ENCODE data around the gene TRPV6.

Gene TRPV6

DNA sequence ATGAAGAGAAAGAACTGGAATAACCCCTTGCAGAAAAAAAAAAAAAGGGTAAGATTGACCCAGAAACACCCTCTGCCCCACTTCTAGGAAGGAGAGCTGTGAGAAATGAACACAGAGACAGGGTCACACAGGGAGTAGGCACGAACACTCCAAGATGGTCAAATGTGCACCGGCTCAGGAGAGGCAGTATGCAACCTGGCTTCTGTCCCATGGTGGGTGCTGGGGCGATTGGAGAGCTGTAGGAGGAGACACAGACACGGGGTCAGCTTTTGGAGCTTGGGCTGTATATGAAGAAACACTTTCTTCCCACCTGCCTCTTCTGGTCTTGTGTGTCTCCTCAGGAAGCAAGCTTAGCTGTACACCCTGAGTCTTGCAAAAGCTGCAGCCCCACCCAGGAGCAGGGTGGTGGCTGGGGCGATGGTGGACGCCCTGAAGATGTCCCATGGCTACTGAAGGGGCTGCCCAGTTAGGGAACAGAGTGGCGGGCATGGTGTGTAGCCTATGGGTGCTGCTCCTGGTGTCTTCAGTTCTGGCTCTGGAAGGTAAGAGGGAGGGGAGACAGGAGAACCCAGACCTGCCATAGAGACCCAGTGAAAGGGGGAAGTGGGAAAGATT is 22.7 kb downstream of the TRPV6 start:
- Histone ChIP-seq H3K4me3 (replicated peaks; ENCODE audit: insufficient read depth, low read length) (no peak overlapping the region), H3K27ac (replicated peaks) (no peak overlapping the region), H3K27me3 (ENCODE audit: insufficient read depth, poor library complexity, severe bottlenecking) (no peaks in the 10 kb centered on the region)
- DNase-seq (ENCODE audit: low read depth in 1 of 2, low spot score in 1 of 2), result no peak
- TF ChIP-seq, protein P1, sequence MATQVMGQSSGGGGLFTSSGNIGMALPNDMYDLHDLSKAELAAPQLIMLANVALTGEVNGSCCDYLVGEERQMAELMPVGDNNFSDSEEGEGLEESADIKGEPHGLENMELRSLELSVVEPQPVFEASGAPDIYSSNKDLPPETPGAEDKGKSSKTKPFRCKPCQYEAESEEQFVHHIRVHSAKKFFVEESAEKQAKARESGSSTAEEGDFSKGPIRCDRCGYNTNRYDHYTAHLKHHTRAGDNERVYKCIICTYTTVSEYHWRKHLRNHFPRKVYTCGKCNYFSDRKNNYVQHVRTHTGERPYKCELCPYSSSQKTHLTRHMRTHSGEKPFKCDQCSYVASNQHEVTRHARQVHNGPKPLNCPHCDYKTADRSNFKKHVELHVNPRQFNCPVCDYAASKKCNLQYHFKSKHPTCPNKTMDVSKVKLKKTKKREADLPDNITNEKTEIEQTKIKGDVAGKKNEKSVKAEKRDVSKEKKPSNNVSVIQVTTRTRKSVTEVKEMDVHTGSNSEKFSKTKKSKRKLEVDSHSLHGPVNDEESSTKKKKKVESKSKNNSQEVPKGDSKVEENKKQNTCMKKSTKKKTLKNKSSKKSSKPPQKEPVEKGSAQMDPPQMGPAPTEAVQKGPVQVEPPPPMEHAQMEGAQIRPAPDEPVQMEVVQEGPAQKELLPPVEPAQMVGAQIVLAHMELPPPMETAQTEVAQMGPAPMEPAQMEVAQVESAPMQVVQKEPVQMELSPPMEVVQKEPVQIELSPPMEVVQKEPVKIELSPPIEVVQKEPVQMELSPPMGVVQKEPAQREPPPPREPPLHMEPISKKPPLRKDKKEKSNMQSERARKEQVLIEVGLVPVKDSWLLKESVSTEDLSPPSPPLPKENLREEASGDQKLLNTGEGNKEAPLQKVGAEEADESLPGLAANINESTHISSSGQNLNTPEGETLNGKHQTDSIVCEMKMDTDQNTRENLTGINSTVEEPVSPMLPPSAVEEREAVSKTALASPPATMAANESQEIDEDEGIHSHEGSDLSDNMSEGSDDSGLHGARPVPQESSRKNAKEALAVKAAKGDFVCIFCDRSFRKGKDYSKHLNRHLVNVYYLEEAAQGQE (IDR thresholded peaks at IDR 0.05; ENCODE audit: insufficient replicate concordance, low read depth), result no peak
- TF ChIP-seq POLR2AphosphoS5 (IDR thresholded peaks at IDR 0.05; ENCODE audit: low read depth) (no peak), GABPA (IDR thresholded peaks at IDR 0.05; ENCODE audit: low read depth) (no peak), SPI1 (IDR thresholded peaks at IDR 0.05; ENCODE audit: borderline replicate concordance, low read depth) (no peak)
- TF ChIP-seq, protein P2, sequence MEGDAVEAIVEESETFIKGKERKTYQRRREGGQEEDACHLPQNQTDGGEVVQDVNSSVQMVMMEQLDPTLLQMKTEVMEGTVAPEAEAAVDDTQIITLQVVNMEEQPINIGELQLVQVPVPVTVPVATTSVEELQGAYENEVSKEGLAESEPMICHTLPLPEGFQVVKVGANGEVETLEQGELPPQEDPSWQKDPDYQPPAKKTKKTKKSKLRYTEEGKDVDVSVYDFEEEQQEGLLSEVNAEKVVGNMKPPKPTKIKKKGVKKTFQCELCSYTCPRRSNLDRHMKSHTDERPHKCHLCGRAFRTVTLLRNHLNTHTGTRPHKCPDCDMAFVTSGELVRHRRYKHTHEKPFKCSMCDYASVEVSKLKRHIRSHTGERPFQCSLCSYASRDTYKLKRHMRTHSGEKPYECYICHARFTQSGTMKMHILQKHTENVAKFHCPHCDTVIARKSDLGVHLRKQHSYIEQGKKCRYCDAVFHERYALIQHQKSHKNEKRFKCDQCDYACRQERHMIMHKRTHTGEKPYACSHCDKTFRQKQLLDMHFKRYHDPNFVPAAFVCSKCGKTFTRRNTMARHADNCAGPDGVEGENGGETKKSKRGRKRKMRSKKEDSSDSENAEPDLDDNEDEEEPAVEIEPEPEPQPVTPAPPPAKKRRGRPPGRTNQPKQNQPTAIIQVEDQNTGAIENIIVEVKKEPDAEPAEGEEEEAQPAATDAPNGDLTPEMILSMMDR (IDR thresholded peaks at IDR 0.05; ENCODE audit: insufficient read depth, low read length), result no peak

DNA sequence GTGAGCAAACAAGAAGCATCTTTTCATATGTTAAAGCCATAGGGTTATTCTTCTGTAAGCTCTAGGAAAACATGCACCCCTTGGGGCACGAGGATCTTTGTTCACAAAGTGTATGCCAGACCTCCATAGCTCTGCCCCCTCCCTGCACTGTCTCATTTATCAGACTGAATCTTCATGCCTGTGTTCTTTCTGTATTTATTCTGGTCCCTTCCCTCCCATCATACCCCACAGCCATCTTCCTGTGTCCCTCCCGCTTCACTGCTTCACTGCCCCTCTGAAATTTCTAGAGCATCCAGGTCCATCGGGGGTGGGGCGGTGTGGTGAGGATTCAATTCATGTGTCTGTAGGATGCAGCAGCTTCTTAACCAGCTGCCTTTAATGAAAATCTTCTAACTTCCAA is 23.2 kb downstream of the TRPV6 start:
- Histone ChIP-seq H3K27me3 (ENCODE audit: insufficient read depth, poor library complexity, severe bottlenecking) (no peaks in the 10 kb centered on the region), H3K4me3 (replicated peaks; ENCODE audit: insufficient read depth, low read length) (no peak overlapping the region), H3K27ac (replicated peaks) (no peak overlapping the region)
- DNase-seq (ENCODE audit: low read depth in 1 of 2, low spot score in 1 of 2), result no peak
- no peak for TF ChIP-seq POLR2AphosphoS5 (IDR thresholded peaks at IDR 0.05; ENCODE audit: low read depth)
- no peak for TF ChIP-seq GABPA (IDR thresholded peaks at IDR 0.05; ENCODE audit: low read depth)
- TF ChIP-seq, protein P1 (IDR thresholded peaks at IDR 0.05; ENCODE audit: insufficient replicate concordance, low read depth), result no peak
- TF ChIP-seq, protein P2 (IDR thresholded peaks at IDR 0.05; ENCODE audit: insufficient read depth, low read length), result no peak
- TF ChIP-seq SPI1 (IDR thresholded peaks at IDR 0.05; ENCODE audit: borderline replicate concordance, low read depth), result no peak

DNA sequence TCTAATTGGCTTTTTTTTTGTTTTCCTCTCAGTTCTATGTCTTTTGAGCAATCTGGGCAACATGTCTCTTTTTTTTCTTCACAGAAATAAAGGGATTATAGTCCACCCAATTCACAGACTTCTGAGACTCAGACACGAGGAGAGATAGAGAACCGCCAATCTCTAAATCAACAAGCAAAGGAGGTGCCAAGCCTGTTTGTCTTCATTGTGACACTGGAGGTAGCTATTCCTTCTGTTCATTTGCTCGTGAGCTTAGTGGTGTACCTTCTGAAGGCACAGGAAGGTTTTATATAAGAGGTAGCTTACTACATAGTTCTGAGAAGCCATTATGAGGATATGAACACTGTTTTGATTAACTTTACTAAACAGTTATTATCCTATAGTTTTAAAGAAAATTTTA is 24.6 kb downstream of the TRPV6 start:
- no peak overlapping the region for H3K4me3 ChIP-seq (replicated peaks; ENCODE audit: insufficient read depth, low read length)
- no peaks in the 10 kb centered on the region for H3K27me3 ChIP-seq (ENCODE audit: insufficient read depth, poor library complexity, severe bottlenecking)
- no peak overlapping the region for H3K27ac ChIP-seq (replicated peaks)
- TF ChIP-seq, protein P1 (IDR thresholded peaks at IDR 0.05; ENCODE audit: insufficient replicate concordance, low read depth), result no peak
- TF ChIP-seq GABPA (IDR thresholded peaks at IDR 0.05; ENCODE audit: low read depth), result no peak
- TF ChIP-seq, protein P2 (IDR thresholded peaks at IDR 0.05; ENCODE audit: insufficient read depth, low read length), result no peak
- TF ChIP-seq SPI1 (IDR thresholded peaks at IDR 0.05; ENCODE audit: borderline replicate concordance, low read depth), result no peak
- no peak for TF ChIP-seq POLR2AphosphoS5 (IDR thresholded peaks at IDR 0.05; ENCODE audit: low read depth)
- no peak for DNase-seq (ENCODE audit: low read depth in 1 of 2, low spot score in 1 of 2)

Measured in HL-60 (cell line).